Natural killer cell treated with Interleukin-12 subunit alpha and Interleukin-12 subunit beta and Interleukin-15 and Interleukin-18, amount 100 ng/mL, for 72 hours (primary cell): ENCODE results near the gene CBARP. TPM values are rescaled to one million over a fixed set of nuclear protein-coding genes. Genes with fewer than 3 reads are reported as not detected.
A peak's percentile ranks its signal among the peaks of the same experiment; 100 is the strongest.

Source experiments
- ATAC-seq, 2 donors: fragments of 150-1000 bp; cut with Tn5 transposase in 1 of 2; sonication (Bioruptor Pico), chemical (Tn5 transposase) in 1 of 2; 2 replicates each; pipeline ENCODE4 v1.10.0; 2021
- DNase-seq: peaks from one replicate; pipeline ENCODE4 v3.0.0; 2022; ENCODE audit warnings: low spot score
- H3K27ac Mint-ChIP-seq, 2 donors: 1 replicate in 1 of 2; 2 replicates in 1 of 2; pipeline ENCODE4 v1.8.0; 2022; ENCODE audit warnings: mixed read lengths in 2 of 2, mild to moderate bottlenecking in 1 of 2, moderate library complexity in 1 of 2
- H3K27me3 Mint-ChIP-seq, 2 donors: 1 replicate in 1 of 2; 2 replicates in 1 of 2; pipeline ENCODE4 v1.8.0; 2022; ENCODE audit warnings: mixed read lengths in 2 of 2
- H3K36me3 Mint-ChIP-seq: one replicate; pipeline ENCODE4 v1.8.0; 2022; ENCODE audit warnings: mixed read lengths
- H3K4me1 Mint-ChIP-seq, 2 donors: 1 replicate in 1 of 2; 2 replicates in 1 of 2; pipeline ENCODE4 v1.8.0; 2022; ENCODE audit warnings: low read depth in 2 of 2, mixed read lengths in 2 of 2, mild to moderate bottlenecking in 1 of 2
- H3K4me3 Mint-ChIP-seq: one replicate; pipeline ENCODE4 v1.8.0; 2022; ENCODE audit warnings: mixed read lengths
- H3K9me3 Mint-ChIP-seq: 2 replicates; pipeline ENCODE4 v1.8.0; 2022; ENCODE audit warnings: mixed read lengths
- total RNA-seq, 2 donors: library from RNA; stranded (reverse); gene quantifications; one replicate each; pipeline ENCODE4 v1.2.3, GENCODE V29; 2022

The CBARP gene
- total RNA-seq, 2 donors from 2014 or later: 0.28 TPM; not detected in 1

GRCh38 chr19:1264801-1265614 lies 27.2 kb upstream of the CBARP start:
- Mint-ChIP-seq H3K4me1 (peaks cover 39 to 41% of the 10 kb centered on the region in 2 donors), H3K27me3 (no peaks in the 10 kb centered on the region), H3K4me3 (peak overlapping the region; percentile 36), H3K9me3 (no peaks in the 10 kb centered on the region), H3K27ac (peak overlapping the region; percentile 22 to 62), H3K36me3 (peaks cover 2% of the 10 kb centered on the region)
- DNase-seq (peak; percentile 56), ATAC-seq (no peak)

DNA sequence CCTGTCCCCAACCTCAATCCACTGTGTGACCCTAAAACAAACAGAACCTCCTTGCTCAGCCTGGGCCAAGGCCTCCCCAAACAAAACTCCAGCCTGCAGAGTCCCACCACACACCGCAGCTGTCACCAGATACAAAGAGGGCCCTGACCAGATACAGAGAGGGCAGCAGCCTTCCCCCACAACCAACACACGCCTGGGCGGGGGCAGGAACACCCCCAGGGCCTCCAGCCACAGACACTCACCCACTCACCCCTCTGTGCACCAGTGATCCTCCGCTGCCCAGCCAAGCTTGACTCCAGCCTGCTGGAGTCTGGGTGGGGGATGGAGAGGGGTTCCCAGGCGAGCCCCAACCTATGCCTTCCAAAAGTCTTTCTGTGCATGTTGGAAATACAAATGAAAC lies 25.4 kb upstream of the CBARP start:
- Mint-ChIP-seq H3K4me3 (peak overlapping the region; percentile 34), H3K36me3 (no peaks in the 10 kb centered on the region), H3K4me1 (peaks cover 36 to 38% of the 10 kb centered on the region in 2 donors), H3K27me3 (no peaks in the 10 kb centered on the region), H3K9me3 (no peaks in the 10 kb centered on the region), H3K27ac (peak overlapping the region in 1 of 2 donors; percentile 82)
- no peak for ATAC-seq
- DNase-seq: no peak

- Mint-ChIP-seq H3K4me1 (peaks cover 32 to 41% of the 10 kb centered on the region in 2 donors), H3K4me3 (peak overlapping the region; percentile 34), H3K36me3 (no peaks in the 10 kb centered on the region), H3K27ac (no peak overlapping the region), H3K9me3 (no peaks in the 10 kb centered on the region), H3K27me3 (no peaks in the 10 kb centered on the region)
- DNase-seq: peak; percentile 59
- ATAC-seq: no peak
These were observed 24.9 kb upstream of the CBARP start for GRCh38 chr19:1262623-1263123.

- peak overlapping the region; percentile 93 for H3K4me3 Mint-ChIP-seq
- no peak for ATAC-seq
- no peaks in the 10 kb centered on the region for H3K9me3 Mint-ChIP-seq
- H3K4me1 Mint-ChIP-seq: peaks cover 29 to 40% of the 10 kb centered on the region in 2 donors
- no peaks in the 10 kb centered on the region for H3K36me3 Mint-ChIP-seq
- H3K27ac Mint-ChIP-seq: peak overlapping the region; percentile 91 to 93
- DNase-seq: peak; percentile 61
- H3K27me3 Mint-ChIP-seq: no peaks in the 10 kb centered on the region
These were observed 24.2 kb upstream of the CBARP start for GRCh38 chr19:1261798-1262622.

- Mint-ChIP-seq H3K4me3 (peak overlapping the region; percentile 93), H3K36me3 (no peaks in the 10 kb centered on the region), H3K27ac (peak overlapping the region; percentile 91 to 93), H3K27me3 (no peaks in the 10 kb centered on the region), H3K4me1 (peaks cover 28 to 40% of the 10 kb centered on the region in 2 donors), H3K9me3 (no peaks in the 10 kb centered on the region)
- DNase-seq (no peak), ATAC-seq (no peak)
These were observed 23.7 kb upstream of the CBARP start for GRCh38 chr19:1261538-1261797.

DNA sequence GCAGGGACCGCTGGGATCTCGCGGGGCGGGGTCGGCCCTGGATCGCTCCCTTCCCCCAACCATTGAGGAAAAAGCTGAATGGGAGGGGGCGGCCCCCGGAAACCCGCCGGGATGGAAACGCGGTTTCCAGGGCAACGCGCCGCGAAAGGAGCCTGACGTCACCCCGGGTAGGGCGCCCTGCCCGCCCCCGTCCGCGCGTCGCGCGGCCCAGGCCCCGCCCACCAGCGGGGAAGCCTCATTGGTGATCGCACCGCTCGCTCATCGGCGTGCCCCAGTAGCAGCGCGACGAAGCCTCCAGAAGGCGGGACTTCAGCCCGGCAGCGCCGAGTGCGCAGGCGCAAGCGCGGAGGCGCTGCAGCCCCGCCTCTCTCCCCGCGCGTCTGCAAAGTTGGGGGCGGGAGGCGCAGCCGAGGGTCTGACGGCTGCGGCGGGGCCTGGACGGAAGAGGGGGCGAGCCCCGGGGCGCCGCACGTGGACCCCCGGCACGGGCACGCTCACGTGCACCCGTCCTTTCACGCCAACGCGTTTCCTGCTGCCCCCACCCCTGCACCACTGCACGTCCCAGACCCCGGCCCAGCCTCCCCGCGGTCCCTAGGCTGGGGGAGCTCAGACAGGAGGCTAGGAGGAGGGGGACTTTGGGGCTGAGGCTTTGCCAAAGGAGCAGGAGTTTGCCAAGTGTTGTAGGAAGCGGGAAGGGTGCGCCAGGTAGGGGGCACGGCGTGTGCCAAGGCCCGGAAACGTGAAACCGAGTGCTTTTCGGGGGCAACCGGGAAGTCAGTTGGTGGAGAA lies 23.1 kb upstream of the CBARP start:
- Mint-ChIP-seq H3K4me1 (peaks cover 28 to 40% of the 10 kb centered on the region in 2 donors), H3K27me3 (no peaks in the 10 kb centered on the region), H3K9me3 (no peaks in the 10 kb centered on the region), H3K36me3 (no peaks in the 10 kb centered on the region), H3K4me3 (peak overlapping the region; percentile 93), H3K27ac (peak overlapping the region; percentile 91 to 93)
- DNase-seq (peak; percentile 98), ATAC-seq (peak; percentile 93)

GRCh38 chr19:1259876-1260748 lies 22.3 kb upstream of the CBARP start:
- peak overlapping the region; percentile 93 for H3K4me3 Mint-ChIP-seq
- ATAC-seq: peak; percentile 24 to 44
- no peaks in the 10 kb centered on the region for H3K27me3 Mint-ChIP-seq
- no peaks in the 10 kb centered on the region for H3K9me3 Mint-ChIP-seq
- no peaks in the 10 kb centered on the region for H3K36me3 Mint-ChIP-seq
- H3K4me1 Mint-ChIP-seq: peaks cover 25 to 39% of the 10 kb centered on the region in 2 donors
- DNase-seq: peak; percentile 76
- H3K27ac Mint-ChIP-seq: peak overlapping the region; percentile 93 to 97

GRCh38 chr19:1259206-1259875 lies 21.5 kb upstream of the CBARP start:
- H3K4me3 Mint-ChIP-seq: peak overlapping the region; percentile 81
- no peaks in the 10 kb centered on the region for H3K27me3 Mint-ChIP-seq
- no peaks in the 10 kb centered on the region for H3K36me3 Mint-ChIP-seq
- H3K9me3 Mint-ChIP-seq: no peaks in the 10 kb centered on the region
- H3K4me1 Mint-ChIP-seq: peaks cover 23 to 41% of the 10 kb centered on the region in 2 donors
- DNase-seq (peak; percentile 88), ATAC-seq (peak; percentile 64 to 68)
- H3K27ac Mint-ChIP-seq: peak overlapping the region; percentile 93 to 97

DNA sequence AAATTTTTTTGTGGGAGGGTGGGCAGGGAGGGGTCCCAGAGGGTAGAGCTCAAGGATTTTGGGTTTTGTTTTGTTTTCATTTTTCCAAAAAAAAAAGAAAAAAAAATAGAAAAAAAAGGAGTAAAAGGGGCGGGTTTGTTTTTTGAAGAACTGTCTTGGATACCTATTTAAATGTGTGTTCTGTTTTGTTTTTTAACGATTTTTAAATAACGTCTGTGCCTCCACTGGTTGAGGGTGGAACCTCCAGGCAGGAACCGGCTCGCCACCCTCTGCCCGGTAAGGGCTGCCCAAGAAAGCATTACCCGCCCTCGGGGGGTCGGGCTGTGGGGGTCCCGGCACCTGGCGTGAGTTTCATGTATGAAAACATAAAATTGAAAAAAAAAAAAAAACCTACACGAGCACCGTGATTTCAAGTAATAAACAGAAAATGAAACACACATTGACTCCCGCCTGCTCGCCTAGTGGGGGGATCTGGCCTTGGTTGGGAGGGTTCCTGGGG lies 21.0 kb upstream of the CBARP start:
- no peaks in the 10 kb centered on the region for H3K9me3 Mint-ChIP-seq
- H3K27me3 Mint-ChIP-seq: no peaks in the 10 kb centered on the region
- no peaks in the 10 kb centered on the region for H3K36me3 Mint-ChIP-seq
- peaks cover 23 to 41% of the 10 kb centered on the region in 2 donors for H3K4me1 Mint-ChIP-seq
- H3K4me3 Mint-ChIP-seq: peak overlapping the region; percentile 81
- DNase-seq (no peak), ATAC-seq (no peak)
- peak overlapping the region; percentile 93 to 97 for H3K27ac Mint-ChIP-seq

- H3K36me3 Mint-ChIP-seq: no peaks in the 10 kb centered on the region
- ATAC-seq (no peak), DNase-seq (no peak)
- H3K9me3 Mint-ChIP-seq: no peaks in the 10 kb centered on the region
- H3K27me3 Mint-ChIP-seq: no peaks in the 10 kb centered on the region
- H3K4me1 Mint-ChIP-seq: peaks cover 28 to 41% of the 10 kb centered on the region in 2 donors
- peak overlapping the region; percentile 81 for H3K4me3 Mint-ChIP-seq
- H3K27ac Mint-ChIP-seq: peak overlapping the region; percentile 93 to 97
These were observed 20.3 kb upstream of the CBARP start for GRCh38 chr19:1258163-1258492.

GRCh38 chr19:1257475-1258162 lies 19.8 kb upstream of the CBARP start:
- H3K4me3 Mint-ChIP-seq: peak overlapping the region; percentile 81
- peaks cover 28 to 38% of the 10 kb centered on the region in 2 donors for H3K4me1 Mint-ChIP-seq

More at GRCh38 chr19:1257475-1258162, 19.8 kb upstream of the CBARP start:
- Mint-ChIP-seq H3K36me3 (no peaks in the 10 kb centered on the region), H3K9me3 (no peaks in the 10 kb centered on the region), H3K27ac (peak overlapping the region; percentile 93 to 97), H3K27me3 (no peaks in the 10 kb centered on the region)
- ATAC-seq (no peak), DNase-seq (no peak)
